Brain microvascular endothelial cell (primary cell): Measurements from ENCODE around the gene APMAP.

Source experiments
- DNase-seq: peaks from one replicate; pipeline ENCODE4 v3.0.0-alpha.2; 2020
- H3K27ac ChIP-seq: fragments of 250-450 bp; sonication (Bioruptor Pico); 2 replicates; pipeline ENCODE4 v1.5.1; 2020; ENCODE audit warnings: mild to moderate bottlenecking, moderate library complexity
- H3K27me3 ChIP-seq: fragments of 250-450 bp; sonication (Bioruptor Pico); replicated peaks from 2 replicates; pipeline ENCODE4 v1.5.1; 2020; ENCODE audit warnings: mild to moderate bottlenecking
- H3K36me3 ChIP-seq: fragments of 250-450 bp; sonication (Bioruptor Pico); replicated peaks from 2 replicates; pipeline ENCODE4 v1.5.1; 2020; ENCODE audit warnings: mild to moderate bottlenecking
- H3K4me3 ChIP-seq: 2 replicates; pipeline ENCODE4 v1.5.1; 2011; ENCODE audit warnings: low read depth, mild to moderate bottlenecking, control low read depth, low read length, moderate library complexity
- CTCF ChIP-seq: IDR thresholded peaks from 2 replicates; pipeline ENCODE4 v1.5.1; 2011; ENCODE audit warnings: low read depth, mild to moderate bottlenecking, moderate library complexity, low read length, control low read depth, inconsistent platforms; ENCODE audit errors: missing control alignments
- in situ Hi-C: cut with HindIII; loops from 2 replicates; pipeline ENCODE4 v1.10.0; 2017; ENCODE audit warnings: low sequenced_read_pairs, low pct_ligation_motif_present

Gene APMAP

GRCh38 chr20:25012616-25013189 lies 20.2 kb upstream of the APMAP start:
- in situ Hi-C loops = no loop called here
- TF ChIP-seq CTCF = no peak
- Histone ChIP-seq H3K36me3 (no peaks in the 10 kb centered on the region), H3K4me3 (no peak overlapping the region), H3K27me3 (no peaks in the 10 kb centered on the region), H3K27ac (no peak overlapping the region)
- DNase-seq = no peak

GRCh38 chr20:25011831-25012241 lies 19.3 kb upstream of the APMAP start:
- TF ChIP-seq CTCF = no peak
- DNase-seq = no peak
- Histone ChIP-seq H3K36me3 (no peaks in the 10 kb centered on the region), H3K27ac (no peak overlapping the region), H3K4me3 (no peak overlapping the region), H3K27me3 (no peaks in the 10 kb centered on the region)
- in situ Hi-C loops = no loop called here

- DNase-seq = no peak
- Histone ChIP-seq H3K27me3 (no peaks in the 10 kb centered on the region), H3K36me3 (no peaks in the 10 kb centered on the region), H3K27ac (no peak overlapping the region), H3K4me3 (no peak overlapping the region)
- no peak for TF ChIP-seq CTCF
- in situ Hi-C loops = no loop called here
Observed at GRCh38 chr20:25011261-25011660, 18.7 kb upstream of the APMAP start.

GRCh38 chr20:25009218-25010145 lies 16.9 kb upstream of the APMAP start:
- Histone ChIP-seq H3K27ac (no peak overlapping the region), H3K4me3 (no peak overlapping the region), H3K36me3 (no peaks in the 10 kb centered on the region), H3K27me3 (no peaks in the 10 kb centered on the region)
- in situ Hi-C loops = no loop called here
- TF ChIP-seq CTCF = no peak
- no peak for DNase-seq

GRCh38 chr20:25008388-25009217 lies 16.1 kb upstream of the APMAP start:
- Histone ChIP-seq H3K27ac (no peak overlapping the region), H3K36me3 (no peaks in the 10 kb centered on the region), H3K27me3 (no peaks in the 10 kb centered on the region), H3K4me3 (no peak overlapping the region)
- in situ Hi-C loops = no loop called here
- TF ChIP-seq CTCF = no peak
- no peak for DNase-seq
